ENCODE measurements around the gene SNCAIP.

Gene SNCAIP

GRCh38 chr5:122426301-122426700, 114.3 kb downstream of the SNCAIP start:
- DNase-seq (ENCODE audit: low read depth): no peak

GRCh38 chr5:122427621-122428020, 115.6 kb downstream of the SNCAIP start:
- no peak for DNase-seq (ENCODE audit: low read depth)

GRCh38 chr5:122429545-122430318, 117.7 kb downstream of the SNCAIP start:
- DNase-seq (ENCODE audit: low read depth): no peak

GRCh38 chr5:122430319-122430586, 118.2 kb downstream of the SNCAIP start:
- no peak for DNase-seq (ENCODE audit: low read depth)

GRCh38 chr5:122431298-122431697, 119.3 kb downstream of the SNCAIP start:
- DNase-seq (ENCODE audit: low read depth): no peak

GRCh38 chr5:122434205-122434970, 122.4 kb downstream of the SNCAIP start:
- no peak for DNase-seq (ENCODE audit: low read depth)

- DNase-seq (ENCODE audit: low read depth): no peak
Measured at GRCh38 chr5:122435234-122435633, 123.2 kb downstream of the SNCAIP start.

GRCh38 chr5:122435761-122436160, 123.7 kb downstream of the SNCAIP start:
- no peak for DNase-seq (ENCODE audit: low read depth)

- no peak for DNase-seq (ENCODE audit: low read depth)
Measured at GRCh38 chr5:122436615-122437014, 124.6 kb downstream of the SNCAIP start.

- DNase-seq (ENCODE audit: low read depth): no peak
Measured at GRCh38 chr5:122439645-122440044, 127.6 kb downstream of the SNCAIP start.

- no peak for DNase-seq (ENCODE audit: low read depth)
Measured at GRCh38 chr5:122442938-122443337, 130.9 kb downstream of the SNCAIP start.

GRCh38 chr5:122444411-122444810, 132.4 kb downstream of the SNCAIP start:
- no peak for DNase-seq (ENCODE audit: low read depth)

GRCh38 chr5:122445070-122445469, 133.0 kb downstream of the SNCAIP start:
- no peak for DNase-seq (ENCODE audit: low read depth)

GRCh38 chr5:122447072-122447471, 135.0 kb downstream of the SNCAIP start:
- DNase-seq (ENCODE audit: low read depth): no peak

GRCh38 chr5:122447879-122448278, 135.8 kb downstream of the SNCAIP start:
- no peak for DNase-seq (ENCODE audit: low read depth)

- no peak for DNase-seq (ENCODE audit: low read depth)
Measured at GRCh38 chr5:122454541-122454940, 142.5 kb downstream of the SNCAIP start.

- no peak for DNase-seq (ENCODE audit: low read depth)
Measured at GRCh38 chr5:122455939-122456338, 143.9 kb downstream of the SNCAIP start.

GRCh38 chr5:122457178-122457826, 145.3 kb downstream of the SNCAIP start:
- no peak for DNase-seq (ENCODE audit: low read depth)

GRCh38 chr5:122458278-122458872, 146.3 kb downstream of the SNCAIP start:
- no peak for DNase-seq (ENCODE audit: low read depth)

- no peak for DNase-seq (ENCODE audit: low read depth)
Measured at GRCh38 chr5:122462486-122462885, 150.4 kb downstream of the SNCAIP start.

- no peak for DNase-seq (ENCODE audit: low read depth)
Measured at GRCh38 chr5:122463221-122463620, 151.2 kb downstream of the SNCAIP start.

GRCh38 chr5:122464191-122464590, 152.2 kb downstream of the SNCAIP start:
- no peak for DNase-seq (ENCODE audit: low read depth)

Measured in activated T-cell treated with anti-CD3 and anti-CD28 coated beads for 48 hours (primary cell).